HG02763 (cell line): ENCODE measurements around the gene WIPF2.

Experiments
- ATAC-seq: cut with Tn5 transposase; IDR thresholded peaks from one replicate; pipeline ENCODE4 v1.9.1; 2021; ENCODE audit warnings: mild to moderate bottlenecking, moderate library complexity; ENCODE audit not compliant: unreplicated experiment

The WIPF2 gene

DNA sequence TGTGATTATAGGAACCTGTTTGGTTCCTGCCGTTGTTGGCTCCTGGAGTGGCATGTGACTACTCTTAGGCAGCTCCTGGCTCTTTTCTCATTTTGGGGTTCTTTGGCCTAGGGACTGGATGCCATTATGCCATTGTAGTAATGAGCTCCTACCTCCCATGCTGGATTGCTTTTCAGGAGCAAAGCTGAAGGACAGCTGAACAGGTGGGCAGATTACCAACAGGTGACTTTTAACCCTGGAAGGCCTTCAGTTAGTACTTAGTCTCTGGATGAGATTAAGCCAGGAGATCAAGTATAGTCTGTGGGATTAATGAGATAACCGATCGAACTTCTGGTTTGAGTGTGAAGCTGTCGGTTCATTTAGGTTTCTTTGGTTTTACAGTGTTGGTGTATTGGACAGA lies 25.2 kb downstream of the WIPF2 start:
- no peak for ATAC-seq

DNA sequence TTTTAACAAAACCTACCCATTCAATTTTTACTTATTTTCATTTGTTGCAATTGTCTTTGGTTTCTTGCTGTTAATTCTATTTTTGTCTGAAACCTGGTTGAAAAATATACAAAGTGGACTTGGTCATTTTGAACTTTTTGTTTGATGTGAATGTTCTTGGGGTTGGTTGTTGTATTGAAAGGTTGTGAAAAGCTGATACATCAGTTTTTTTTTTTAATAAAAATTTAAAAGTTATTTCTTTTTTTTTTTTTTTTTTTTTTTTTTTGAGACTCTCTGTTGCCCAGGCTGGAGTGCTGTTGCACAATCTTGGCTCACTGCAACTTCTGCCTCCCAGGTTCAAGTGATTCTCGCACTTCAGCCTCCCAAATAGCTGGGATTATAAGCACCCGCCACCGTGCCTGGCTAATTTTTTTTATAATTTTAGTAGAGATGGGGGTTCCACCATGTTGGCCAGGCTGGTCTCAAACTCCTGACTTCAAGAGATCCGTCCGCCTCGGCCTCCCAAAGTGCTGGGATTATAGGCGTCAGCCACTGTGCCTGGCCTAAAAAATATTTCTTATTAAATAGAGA lies 28.9 kb downstream of the WIPF2 start:
- ATAC-seq = no peak

DNA sequence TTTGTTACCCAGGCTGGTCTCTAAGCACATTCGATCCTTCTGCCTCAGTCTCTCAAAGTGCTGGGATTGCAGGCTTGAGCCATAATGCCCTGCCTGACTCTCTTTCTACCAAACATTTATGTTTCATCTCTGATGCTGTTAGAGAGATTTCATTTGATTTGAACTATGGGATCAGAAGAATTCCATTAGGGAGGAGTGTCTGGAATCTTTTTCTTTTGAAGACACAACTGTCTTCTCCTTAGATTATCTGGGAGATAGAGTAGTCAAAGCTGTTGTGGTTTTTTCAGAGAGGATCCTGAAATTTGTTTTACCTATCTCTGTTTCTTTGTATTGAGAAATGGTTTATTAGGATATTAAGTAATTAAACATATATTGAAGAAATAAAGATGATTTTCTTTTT lies 29.4 kb downstream of the WIPF2 start:
- no peak for ATAC-seq

DNA sequence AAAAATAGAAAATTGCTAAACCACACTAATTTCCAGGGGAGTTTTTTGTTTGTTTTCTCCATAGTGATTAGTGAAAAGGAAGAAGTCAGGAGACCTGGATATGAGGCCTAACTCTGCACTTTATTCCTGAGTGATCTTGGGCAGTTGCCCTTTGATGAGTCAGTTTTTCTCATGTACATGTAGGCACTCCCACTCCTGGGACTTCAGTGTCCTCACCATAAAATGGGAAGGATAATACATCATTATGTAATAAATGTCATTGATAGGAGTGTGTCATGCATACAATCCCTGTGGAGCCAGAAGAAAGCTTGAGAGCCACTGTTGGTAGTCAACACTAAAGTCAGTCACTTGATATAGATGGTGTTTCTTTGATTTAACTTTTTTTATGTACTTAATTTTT lies 32.5 kb downstream of the WIPF2 start:
- ATAC-seq = no peak

DNA sequence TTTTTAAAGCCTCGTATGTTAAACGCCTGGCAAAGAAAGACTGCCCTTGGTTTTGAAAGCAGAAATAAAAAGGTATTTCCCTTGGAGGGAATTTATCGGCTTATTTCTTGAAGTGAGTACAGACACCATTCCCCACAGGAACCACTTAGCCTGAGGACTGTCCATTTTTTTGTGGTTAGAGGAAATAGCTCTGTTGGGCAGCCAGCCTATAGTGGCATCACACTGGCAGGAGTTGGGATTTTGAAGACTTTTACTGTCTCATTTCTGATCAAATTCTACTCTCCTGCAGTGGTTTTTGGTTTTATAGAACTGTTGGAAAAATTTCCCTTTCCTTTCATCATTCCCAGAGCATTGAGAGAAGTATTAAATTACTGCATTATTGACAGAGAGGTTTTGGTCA lies 34.5 kb downstream of the WIPF2 start:
- ATAC-seq = no peak

DNA sequence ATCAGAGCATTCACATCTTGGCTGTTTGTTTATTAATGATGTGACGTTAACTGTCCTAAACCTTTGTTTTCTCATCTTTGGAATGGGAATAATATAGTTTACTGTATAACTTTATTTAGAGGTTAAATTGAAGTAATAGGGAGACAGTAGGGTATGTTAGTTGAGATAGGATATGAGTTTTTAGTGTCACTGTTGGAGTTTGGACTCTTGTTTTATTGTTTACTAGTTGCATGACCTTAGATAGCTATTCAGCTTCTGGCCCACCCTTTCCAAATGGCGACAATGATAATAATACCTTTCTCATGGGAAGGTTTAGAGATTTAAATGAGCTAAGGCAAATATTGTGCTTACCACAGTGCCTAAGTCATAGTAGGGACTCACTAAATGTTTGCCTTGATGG lies 40.4 kb downstream of the WIPF2 start:
- no peak for ATAC-seq

DNA sequence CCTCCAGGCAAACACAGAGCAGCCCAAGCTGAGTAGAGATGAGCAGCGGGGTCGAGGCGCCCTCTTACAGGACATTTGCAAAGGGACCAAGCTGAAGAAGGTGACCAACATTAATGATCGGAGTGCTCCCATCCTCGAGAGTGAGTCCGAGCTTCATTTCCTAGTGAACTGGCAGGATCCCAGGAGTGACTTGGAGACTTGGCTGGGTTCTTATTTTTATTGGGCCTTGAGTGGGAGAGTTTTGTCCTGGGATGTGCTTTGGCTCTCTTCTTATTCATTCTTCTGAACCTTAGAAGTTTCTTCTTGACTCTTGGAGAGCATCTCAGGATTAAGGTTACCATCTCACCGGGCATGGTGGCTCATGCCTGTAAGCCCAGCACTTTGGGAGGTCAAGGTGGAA lies 41.4 kb downstream of the WIPF2 start:
- no peak for ATAC-seq

DNA sequence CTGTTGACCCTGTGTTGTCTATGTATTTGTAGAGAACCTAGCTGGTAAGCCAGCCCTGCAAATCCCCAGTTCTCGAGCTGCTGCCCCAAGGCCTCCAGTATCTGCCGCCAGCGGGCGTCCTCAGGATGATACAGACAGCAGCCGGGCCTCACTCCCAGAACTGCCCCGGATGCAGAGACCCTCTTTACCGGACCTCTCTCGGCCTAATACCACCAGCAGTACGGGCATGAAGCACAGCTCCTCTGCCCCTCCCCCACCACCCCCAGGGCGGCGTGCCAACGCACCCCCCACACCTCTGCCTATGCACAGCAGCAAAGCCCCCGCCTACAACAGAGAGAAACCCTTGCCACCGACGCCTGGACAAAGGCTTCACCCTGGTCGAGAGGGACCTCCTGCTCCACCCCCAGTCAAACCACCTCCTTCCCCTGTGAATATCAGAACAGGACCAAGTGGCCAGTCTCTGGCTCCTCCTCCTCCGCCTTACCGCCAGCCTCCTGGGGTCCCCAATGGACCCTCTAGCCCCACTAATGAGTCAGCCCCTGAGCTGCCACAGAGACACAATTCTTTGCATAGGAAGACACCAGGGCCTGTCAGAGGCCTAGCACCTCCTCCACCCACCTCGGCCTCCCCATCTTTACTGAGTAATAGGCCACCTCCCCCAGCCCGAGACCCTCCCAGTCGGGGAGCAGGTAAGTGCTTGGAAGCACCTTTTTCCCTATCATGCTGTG lies 45.5 kb downstream of the WIPF2 start:
- ATAC-seq = no peak

DNA sequence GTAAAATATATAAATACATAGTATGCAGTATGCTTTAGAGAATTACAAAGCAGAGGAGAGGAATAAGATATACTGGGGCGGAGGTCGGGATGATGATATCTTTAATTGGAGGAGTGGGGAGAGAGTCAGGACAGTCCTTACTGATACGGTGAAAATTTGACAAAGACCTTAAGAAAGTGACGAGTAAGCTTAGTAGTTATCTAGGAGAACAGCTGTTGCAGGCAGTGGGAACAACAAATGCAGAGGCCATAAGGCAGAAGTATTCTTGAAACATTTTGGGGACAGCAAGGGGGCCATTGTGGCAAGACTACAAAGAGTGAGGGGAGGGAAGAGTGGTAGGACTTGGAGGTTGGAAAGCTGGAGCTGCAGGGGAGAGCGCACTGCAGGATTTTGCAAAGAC lies 46.2 kb downstream of the WIPF2 start:
- ATAC-seq = no peak

DNA sequence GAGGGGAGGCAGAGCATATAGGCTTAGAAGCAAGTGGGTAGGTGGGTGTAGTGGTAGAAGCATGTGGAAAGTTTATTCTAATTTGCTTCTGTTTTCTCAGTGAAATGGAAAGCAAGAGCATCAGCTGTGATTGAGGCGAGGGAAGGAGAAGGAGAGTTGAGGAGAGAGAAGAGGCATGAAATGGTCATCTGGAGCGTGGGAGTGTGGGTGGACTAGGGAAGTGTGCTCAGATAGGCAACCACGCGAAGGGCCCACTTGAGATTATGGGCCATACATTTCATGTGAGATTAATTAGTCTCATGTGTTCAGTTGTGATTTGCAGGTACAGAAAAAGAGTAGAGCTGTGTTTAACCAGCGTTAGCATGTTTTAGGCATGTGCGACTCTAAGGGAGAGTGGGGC lies 47.8 kb downstream of the WIPF2 start:
- no peak for ATAC-seq

DNA sequence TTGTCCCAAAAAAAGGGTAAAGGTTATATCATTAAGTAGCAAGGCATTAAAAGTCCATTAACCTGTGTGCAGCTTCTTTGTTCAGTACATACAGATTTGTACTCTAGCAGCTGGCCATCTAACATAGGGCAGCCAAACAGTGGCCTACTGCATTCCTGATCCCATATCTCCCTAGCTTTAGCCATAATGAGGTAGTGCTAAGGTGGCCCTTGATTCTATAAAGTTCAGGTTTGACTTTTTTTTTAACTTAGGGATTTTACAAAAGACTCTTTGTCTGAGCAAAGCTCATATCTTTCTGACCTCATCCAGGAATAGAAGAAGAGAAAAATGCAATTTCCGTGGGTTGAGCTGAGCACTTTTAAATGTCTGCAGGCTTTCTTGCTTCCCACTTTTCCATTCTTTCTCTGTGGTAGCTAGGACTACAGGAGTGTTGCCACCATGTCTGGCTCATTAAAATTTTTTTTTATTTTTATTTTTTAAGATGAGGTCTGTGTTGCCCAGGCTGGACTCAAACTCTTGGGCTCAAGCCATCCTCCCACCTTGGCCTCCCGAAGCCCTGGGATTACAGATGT lies 49.1 kb downstream of the WIPF2 start:
- ATAC-seq = no peak

DNA sequence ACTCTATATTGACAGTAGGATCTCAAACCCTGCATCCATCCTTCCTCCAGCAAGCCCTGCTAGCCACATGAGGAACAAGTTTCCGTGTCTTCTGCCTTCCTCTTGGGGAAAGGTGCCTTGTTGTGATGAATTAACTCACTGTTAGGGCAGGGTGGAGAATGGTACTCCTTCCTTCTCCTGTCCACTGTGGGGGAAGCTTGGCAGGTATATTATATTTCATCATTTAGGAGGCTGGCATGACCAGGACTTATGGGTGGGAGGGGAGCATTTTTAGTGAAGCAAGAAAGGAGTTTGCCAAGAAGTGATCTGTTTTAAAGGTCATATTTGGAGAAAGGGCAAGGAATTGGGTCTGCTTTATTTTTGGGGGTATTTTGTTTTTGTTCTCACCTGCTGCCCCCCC lies 59.3 kb downstream of the WIPF2 start:
- no peak for ATAC-seq

DNA sequence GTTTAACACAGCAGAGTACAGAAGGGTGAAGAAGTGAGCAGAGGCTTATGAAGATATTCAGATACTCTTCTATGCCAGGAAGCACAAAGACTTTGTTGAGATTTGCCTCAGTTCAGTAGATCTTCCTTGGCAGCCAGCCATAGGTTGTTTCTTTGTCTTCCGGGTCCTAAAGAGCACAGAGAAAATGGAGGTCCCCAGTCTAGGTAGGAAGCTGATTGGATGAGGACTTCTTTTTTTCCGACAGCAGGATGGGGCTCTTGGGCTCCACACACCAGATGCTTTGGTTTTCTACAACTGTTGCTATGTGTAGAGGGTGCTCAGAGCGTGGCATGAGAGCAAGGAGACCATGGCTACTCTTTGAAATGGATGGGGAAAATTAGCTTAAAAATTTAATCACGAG lies 60.3 kb downstream of the WIPF2 start:
- ATAC-seq = no peak

DNA sequence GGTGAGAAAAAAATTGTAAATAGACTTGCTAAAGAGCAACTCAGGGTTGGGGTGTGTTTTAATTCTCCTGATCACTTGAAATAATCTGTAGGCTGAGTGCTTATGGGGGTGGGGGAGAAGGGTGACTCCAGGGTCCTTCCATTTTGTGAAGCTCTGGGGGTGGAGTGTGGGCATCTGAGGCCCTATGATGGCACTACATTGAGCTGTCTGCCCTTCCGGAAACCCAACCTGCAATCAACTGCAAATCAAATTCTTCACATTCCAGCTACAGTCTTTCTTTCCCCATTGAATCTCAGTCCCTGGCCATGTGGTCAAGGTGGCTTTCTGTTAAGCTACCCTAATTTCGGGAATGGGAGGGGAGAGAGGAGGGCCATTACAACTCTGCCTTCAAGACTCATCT lies 62.6 kb downstream of the WIPF2 start:
- no peak for ATAC-seq

DNA sequence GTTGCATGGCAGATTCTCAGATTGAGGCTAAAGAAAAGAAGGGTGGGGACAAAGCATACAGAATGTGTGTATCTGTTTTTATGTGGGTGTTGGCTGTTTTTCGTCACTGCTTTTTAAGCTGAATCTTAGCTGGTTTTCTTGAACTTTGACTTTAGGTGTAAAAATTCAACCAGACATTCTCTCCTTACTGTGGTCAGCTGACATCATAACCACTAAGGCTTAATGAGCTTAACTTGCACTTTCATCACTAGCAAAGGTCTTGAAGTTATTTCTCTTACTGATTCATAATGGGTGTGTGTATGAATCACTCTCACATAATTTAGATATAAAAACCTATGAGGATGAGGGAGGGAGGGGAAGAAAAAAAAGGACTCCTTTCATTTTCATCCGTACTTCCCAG lies 64.6 kb downstream of the WIPF2 start:
- ATAC-seq = no peak

DNA sequence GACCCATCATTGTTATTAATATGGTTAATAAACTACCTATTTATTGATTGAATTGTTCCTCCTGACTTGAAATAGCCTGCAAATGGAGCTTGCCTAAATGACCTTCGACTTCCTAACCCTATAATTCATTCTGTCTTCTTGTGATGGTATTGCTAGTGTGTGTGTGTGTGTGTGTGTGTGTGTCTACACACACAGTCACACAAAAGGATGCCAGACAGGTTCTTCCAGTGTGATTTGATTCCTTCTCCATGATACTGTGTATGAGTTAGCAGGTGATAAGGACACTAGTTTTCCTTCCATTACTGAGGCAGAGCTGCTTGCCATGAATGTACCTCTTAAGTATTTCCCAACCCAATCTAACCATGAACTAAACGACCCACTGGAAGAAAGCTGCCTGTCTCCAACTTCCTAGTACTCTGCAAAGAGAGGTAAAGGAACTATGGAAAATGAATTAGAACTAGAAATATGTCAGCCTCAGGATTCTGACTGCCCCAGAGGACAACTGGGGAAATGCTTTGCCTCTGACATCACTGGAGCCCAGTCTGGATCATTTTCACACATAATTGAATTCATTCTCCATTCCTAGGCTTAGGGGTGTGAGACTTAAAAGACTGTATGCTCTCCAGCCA lies 65.1 kb downstream of the WIPF2 start:
- ATAC-seq = no peak

DNA sequence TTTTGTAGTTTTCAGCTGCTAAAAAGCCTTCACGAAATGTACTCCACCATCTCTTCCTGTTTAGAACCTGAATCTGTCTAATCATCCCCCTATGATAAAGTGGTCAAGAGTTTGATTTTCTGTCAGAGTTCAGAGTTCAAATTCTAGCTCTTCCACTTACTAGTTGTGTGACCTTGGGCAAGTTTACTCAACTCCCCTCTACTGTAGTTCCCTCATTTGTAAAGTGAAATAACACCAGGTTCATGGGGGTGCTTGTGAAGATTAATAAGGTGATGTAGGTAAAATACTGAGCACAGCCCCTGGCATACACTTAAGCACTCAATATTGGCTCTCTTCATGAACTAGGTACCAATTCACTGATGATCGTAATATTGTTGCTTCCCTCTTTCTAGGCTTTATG lies 67.4 kb downstream of the WIPF2 start:
- ATAC-seq = no peak

DNA sequence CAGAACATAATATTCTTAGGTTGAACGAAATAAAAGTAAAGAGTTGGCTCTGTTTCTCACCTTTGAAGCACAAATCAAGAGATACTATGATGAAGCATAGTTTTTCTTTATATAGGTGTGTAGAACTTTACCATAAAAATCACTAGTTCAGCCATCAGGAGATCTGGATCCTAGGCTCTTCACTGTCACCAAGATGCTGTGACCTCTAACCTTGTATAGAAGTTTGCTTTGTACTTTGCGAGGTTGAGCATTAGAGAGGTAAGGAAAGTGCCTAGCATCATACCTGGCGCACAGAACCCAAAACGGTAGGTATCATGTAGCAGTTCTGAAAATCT lies 68.0 kb downstream of the WIPF2 start:
- ATAC-seq = no peak

DNA sequence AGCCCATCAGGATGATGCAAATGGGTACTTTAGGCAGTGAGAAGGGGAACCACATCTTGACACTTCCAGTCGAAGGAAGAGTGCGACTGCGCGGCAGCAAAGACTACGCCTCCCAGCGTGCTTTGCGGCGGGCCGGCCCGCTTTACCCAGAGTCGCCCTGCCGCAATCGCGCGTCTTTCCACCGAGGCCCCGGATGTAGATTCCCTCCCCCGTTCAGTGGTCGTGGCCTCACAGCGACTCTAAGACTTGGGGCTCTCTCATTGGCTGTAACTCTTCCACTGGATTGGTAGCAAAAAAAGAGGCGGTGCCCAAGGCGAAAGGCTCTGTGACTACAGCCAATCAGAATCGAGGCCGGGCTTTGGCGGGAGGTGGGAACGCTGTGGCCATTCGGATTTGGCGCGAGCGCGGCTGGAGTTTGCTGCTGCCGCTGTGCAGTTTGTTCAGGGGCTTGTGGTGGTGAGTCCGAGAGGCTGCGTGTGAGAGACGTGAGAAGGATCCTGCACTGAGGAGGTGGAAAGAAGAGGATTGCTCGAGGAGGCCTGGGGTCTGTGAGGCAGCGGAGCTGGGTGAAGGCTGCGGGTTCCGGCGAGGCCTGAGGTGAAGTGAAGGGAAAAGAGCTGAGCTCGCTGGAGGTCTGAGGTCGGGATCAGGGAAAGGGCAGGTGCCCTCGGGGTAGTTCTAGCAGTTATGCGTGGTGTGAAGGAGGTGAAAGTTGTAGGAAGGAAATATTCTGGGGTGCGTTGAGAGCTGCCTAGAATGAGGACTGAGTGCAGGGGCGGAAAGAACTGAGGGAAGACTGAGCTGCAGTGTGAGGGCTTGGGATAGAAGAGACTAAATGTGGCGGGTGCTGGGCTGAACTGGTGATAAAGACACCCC lies 68.6 kb downstream of the WIPF2 start, which contains the start of gene CDC6:
CDC6 (plus strand) TSS at position 386 of the 876 bp plus-strand sequence. CDS start 1,542 bp downstream, outside the sequence.
- ATAC-seq = peak; percentile 95

DNA sequence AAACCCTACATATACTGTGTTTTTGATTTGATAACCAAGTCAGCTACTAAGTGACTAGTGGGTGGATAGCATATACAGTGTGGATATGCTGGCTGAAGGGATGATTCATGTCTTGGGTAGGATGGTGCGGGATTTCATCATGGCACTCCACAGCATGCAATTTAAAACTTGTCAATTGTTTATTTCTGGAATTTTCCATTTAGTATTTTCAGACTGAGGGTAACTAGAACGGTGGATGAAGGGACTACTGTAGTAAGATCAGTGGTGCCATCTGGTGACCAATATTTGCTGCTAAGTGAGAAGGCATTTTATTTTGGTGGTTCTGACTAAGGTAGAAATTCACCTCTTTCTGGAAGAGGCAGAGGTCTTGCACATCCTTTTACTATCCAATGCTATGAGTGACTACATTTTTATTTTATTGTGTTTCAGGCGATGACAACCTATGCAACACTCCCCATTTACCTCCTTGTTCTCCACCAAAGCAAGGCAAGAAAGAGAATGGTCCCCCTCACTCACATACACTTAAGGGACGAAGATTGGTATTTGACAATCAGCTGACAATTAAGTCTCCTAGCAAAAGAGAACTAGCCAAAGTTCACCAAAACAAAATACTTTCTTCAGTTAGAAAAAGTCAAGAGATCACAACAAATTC lies 71.7 kb downstream of the WIPF2 start:
- no peak for ATAC-seq

DNA sequence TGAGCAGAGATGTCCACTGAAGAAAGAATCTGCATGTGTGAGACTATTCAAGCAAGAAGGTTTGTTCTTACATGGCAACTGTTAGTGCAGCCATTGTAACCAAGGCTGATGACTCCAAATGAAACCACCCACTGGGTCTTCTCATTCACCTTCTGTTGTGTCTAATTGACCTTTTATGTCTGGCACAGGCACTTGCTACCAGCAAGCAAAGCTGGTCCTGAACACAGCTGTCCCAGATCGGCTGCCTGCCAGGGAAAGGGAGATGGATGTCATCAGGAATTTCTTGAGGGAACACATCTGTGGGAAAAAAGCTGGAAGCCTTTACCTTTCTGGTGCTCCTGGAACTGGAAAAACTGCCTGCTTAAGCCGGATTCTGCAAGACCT lies 72.2 kb downstream of the WIPF2 start:
- ATAC-seq = no peak
